ENCODE data around the gene MRPS9. TPM values are rescaled to one million over a fixed set of nuclear protein-coding genes. Genes with fewer than 3 reads are reported as not detected.

MRPS9 gene
- total and polyA plus RNA-seq, 9 of the 15 experiments (the other 6 are each of a cell fraction or from before 2014, with no cell fraction given): 46.2 to 143 (median 65.6) TPM

DNA sequence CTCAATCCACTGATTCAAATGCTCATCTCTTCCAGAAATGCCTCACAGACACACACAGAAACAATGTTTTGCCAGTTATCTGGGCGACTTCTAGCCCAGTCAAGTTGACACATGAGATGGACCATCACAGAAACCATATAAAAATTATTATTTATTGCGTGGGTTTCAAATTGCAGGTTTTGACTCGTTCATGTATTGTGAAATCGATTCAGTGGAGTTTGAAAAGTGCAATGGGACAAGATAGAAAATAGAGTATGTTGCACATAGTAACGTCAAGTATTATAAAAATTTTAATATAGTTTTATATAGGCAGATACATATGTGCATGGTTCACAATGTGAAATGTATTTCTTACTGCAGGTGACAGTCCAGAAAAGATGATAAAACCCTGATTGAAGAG lies 100.8 kb downstream of the MRPS9 start:
- TF ChIP-seq CEBPG (CRISPR knock-in tag; IDR thresholded peaks at IDR 0.05): no peak
- 0 out of 4 replicates have a peak, but pooled peaks of 1 of the 2 experiments have one; percentile 17 for TF ChIP-seq CEBPG (tag; conservative IDR thresholded peaks at IDR 0.05 in 1 of 2, IDR thresholded peaks at IDR 0.05 in 1 of 2)
- peak; percentile 56 for TF ChIP-seq CEBPB (tag; IDR thresholded peaks at IDR 0.05)
- TF ChIP-seq, protein P1, sequence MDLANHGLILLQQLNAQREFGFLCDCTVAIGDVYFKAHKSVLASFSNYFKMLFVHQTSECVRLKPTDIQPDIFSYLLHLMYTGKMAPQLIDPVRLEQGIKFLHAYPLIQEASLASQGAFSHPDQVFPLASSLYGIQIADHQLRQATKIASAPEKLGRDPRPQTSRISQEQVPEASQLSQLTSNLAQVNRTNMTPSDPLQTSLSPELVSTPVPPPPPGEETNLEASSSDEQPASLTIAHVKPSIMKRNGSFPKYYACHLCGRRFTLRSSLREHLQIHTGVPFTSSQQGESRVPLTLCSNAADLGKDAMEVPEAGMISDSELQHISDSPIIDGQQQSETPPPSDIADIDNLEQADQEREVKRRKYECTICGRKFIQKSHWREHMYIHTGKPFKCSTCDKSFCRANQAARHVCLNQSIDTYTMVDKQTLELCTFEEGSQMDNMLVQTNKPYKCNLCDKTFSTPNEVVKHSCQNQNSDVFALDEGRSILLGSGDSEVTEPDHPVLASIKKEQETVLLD (IDR thresholded peaks at IDR 0.05): no peak
- Histone ChIP-seq H3K9ac (ENCODE audit: insufficient read depth in 1 of 2, low read depth in 2 of 2, low read length in 2 of 2) (no peak overlapping the region), H3K36me3 (ENCODE audit: control insufficient read depth, insufficient read depth, low read length) (no peaks in the 10 kb centered on the region), H3K4me1 (replicated peaks in 1 of 2; ENCODE audit: control insufficient read depth in 2 of 2, insufficient read depth in 2 of 2, low read length in 2 of 2) (peaks cover 0 to 1% of the 10 kb centered on the region in 2 experiments; a peak in 1 of 5 replicates), H3K27ac (ENCODE audit: extremely low read depth, low read depth, low read length) (no peak overlapping the region), H3K9me3 (replicated peaks; ENCODE audit: control insufficient read depth, insufficient read depth, low read depth, low read length) (no peaks in the 10 kb centered on the region), H2AFZ (ENCODE audit: low read depth, low read length) (no peak overlapping the region), H3K9me1 (ENCODE audit: control insufficient read depth, insufficient read depth, low read length) (peaks cover 3% of the 10 kb centered on the region), H3K4me3 (no peak overlapping the region), H4K20me1 (replicated peaks; ENCODE audit: control insufficient read depth, insufficient read depth, low read length) (no peaks in the 10 kb centered on the region), H3K27me3 (ENCODE audit: control insufficient read depth in 2 of 2, insufficient read depth in 2 of 2, low read length in 2 of 2) (peaks cover 28 to 43% of the 10 kb centered on the region in 2 experiments; a peak in 4 of 5 replicates), H3K4me2 (ENCODE audit: insufficient read depth, low read length) (no peak overlapping the region), H3K79me2 (ENCODE audit: control insufficient read depth, insufficient read depth, low read length) (no peaks in the 10 kb centered on the region)
- BruUV-seq (replicated peaks): no TSS peak
- DNase-seq (ENCODE audit: extremely low read depth in 1 of 4, low spot score in 3 of 4) (no peak), ATAC-seq (no peak), FAIRE-seq (no peak)
- 1% methylated on average over 5 of the region's 5 CpGs for WGBS (ENCODE audit: insufficient coverage, low coverage, missing lambda C conversion rate)
- intact Hi-C loops (cut with micrococcal nuclease) (no loop called here), in situ Hi-C loops (cut with MboI) (no loop called here)
- ChIA-PET POLR2A (no interaction called here), CTCF (ENCODE audit: low intra/inter-chr PET ratio) (no interaction called here)

All from K562 (cell line).